Measurements from ENCODE around the gene FARS2.
"Not testable (repeated sequence)": the region's sequence is repeated elsewhere in the genome, so short reads cannot be mapped to it uniquely, and the experiment has no call there.

Gene FARS2

DNA sequence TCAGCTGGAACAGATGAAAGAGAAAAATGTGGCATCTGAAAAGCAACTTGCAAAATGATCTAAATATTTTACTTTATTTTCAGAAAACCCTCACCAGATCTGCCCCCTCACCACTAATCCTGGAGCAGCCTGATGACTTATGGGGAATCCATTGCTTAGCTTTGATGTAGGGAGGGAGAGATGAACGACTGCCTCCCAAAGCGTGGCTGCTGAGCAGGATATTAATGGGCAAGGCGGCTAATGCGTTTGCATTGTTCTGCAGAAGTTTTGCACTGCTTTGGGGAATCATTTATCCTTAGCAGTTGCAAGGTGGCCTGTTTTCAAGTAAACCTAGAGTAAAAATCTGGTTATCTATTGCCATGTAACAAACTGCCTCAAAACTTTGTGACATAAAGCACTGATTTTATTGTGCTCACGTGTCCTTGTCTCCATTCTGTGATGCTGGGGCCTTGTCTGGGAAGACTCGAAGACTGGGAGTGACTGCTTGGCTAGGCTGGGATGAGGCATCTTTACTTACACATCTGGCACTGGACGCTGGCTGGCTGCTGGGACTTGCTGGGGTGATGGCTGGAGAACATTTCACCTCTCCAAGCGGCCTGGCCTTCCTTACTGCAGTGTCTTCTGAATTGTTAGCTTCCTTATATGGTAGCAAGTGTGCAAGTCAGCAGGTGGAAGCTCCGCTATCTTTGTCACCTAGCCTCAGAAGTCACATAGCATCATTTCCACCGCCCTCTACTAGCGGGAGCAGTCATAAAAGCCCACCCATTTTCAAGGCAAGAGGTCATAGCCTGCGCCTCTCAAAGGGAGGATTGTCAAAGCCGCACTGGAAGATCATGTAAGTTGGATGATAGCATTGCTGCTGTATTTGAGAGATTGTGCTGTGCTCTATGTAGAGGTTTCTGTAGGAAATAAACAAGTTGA is 432.2 kb downstream of the FARS2 start:
- DNase-seq (ENCODE audit: low read depth, low spot score), result no peak

DNA sequence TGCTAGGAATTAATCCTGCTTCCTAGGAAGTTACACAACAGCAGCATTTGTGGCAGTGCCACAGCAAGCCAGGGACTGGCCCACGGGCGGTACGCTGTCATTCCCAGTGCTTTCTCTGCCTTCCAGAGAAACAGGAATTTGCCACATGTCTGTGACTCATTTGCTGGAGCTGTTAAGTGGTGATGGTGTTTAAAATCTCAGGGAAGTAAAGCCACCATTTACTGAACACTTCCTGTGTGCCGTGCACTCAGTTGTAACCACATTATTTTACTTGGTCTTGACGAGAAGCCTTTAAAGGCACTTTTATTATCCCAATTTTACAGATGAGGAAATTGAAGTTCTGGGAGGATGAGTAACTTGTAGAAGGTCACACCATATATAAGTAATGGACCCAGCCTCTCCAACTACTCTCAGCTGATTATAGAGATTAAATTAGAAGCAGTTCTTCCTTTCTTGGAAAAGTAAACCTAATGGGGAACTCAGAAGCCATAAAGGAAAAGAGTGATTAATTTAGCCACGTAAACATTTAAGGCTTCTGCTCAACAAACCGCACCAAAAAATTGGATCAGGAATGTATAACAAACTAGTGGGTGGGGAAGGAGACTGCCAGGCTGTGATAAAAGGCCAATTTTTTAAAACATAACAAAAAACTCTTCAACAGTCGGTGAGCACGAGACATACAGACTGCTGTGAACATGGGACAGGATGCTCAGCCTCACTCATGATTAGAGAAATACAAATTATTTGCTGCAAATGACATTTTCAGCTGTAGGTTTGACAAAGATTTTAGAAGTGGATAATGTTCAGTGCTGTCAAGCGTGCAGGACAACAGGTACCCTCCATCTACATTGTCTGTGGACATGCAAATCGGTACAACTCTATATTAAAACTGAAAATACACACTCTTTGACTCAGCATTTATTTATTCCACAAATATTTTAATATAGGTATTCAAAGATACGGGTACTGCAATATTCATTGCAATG is 434.2 kb downstream of the FARS2 start:
- peak; percentile 66 for DNase-seq (ENCODE audit: low read depth, low spot score)

DNA sequence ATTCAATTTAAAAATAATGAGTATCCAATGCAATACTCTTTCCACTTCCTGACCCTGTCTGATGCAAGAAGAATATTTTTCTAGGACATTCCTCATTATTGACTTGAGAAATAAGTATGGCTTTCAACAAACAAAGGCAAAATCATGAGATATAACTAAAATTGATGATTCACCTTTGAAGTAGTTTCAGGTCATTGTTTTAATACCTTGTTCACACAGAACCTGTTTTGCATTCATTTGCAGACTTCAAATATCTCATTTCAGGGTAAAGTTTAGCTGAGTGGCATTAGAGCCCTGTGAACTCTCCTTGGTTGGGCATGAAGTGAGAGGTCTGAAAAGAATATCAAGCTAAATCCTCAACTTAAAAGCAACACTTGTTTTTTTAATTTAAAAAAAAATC is 436.2 kb downstream of the FARS2 start:
- no peak for DNase-seq (ENCODE audit: low read depth, low spot score)

DNA sequence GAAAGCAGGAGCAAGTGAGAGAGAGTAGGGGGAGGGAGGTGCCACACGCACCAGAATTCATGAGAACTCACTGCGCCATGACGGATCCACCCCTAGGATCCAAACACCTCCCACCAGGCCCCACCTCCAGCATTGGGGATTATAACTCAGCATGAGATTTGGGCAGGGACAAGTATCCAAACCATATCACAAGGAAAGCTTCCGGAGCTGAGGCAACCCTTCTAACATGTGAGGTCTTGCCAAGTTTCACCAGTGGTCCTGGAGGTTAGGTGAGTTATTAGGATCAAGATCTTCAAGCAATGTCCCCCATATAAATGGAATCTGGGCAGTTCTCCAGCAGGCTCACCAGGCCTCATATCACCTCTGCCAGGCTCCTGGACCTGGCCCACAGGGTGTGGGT is 437.0 kb downstream of the FARS2 start:
- DNase-seq (ENCODE audit: low read depth, low spot score), result no peak

DNA sequence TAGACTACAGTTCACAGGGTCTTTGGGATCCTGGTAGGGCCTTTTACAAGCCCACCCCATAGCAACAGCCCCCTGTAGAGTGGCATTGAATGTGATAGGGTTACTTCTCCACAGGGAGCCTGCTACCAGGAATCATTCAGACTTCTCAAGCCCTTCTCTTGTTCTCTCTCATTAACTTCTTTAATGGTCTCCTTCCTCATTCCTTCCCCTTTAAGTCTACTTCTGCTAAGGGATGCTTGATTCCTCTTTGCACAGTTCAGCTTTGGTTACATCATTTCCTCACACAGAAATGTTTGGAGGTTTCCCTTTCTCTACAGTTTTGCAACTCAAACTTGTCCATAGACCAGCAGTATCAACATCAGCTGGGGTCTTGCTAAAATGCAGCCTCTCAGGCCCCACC is 437.8 kb downstream of the FARS2 start:
- not testable (repeated sequence) for DNase-seq (ENCODE audit: low read depth, low spot score)

DNA sequence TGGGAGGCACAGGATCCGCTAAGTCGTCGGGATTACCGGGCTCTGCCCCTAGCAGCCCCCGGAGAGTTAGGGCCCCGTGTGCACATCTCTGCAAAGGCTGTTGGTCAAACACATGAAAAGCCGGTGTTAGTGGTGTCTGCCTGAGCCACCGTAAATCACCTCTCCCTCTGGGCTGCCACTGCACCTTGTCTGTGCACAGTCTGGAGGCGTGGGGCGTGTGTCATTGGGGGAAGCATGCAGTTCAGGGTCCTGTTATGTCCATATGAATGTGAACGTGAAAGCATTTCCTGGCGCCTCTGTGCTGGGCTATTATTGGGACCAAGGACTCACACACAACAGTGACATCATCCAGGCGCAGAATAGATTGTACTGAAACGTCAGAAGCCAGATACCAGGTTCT is 439.9 kb downstream of the FARS2 start:
- DNase-seq (ENCODE audit: low read depth, low spot score), result no peak

DNA sequence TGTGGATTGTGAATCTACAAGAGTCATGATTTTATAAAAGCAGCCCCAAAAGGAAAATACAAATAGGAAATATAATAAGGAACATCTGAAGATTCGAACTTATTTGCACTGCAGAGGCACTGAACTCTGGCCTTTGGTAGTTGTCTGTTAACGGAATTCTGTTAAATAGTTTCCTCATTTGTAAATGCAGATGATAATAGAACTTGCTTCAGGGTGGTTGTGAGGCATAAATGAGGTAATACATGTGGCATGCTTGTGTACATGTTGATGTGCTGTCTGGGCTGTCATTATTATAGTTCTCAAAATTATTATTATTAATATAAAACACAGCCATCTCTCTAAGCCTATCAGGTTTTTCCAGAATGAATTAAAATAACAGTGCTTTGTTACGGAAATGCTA is 443.4 kb downstream of the FARS2 start:
- no peak for DNase-seq (ENCODE audit: low read depth, low spot score)

DNA sequence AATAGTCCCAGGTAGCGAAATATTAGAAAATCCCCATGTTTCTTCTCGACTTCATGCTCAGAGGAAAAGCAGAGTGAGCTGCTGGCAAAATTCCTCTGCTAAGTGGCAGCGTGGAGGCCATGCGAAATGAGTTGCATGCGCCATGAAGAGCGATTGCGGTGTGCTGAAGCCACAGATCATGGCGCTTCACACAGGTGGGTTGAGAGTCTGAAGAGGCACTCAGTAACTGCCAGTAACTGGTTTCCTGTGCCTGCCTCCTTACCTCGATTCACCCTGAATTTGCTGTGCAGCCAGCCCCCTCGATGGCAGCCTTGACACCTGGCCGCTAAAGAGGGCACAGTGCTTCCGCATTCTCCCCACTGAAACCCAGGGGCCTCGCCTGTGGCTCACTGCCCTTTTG is 443.9 kb downstream of the FARS2 start:
- DNase-seq (ENCODE audit: low read depth, low spot score), result no peak

DNA sequence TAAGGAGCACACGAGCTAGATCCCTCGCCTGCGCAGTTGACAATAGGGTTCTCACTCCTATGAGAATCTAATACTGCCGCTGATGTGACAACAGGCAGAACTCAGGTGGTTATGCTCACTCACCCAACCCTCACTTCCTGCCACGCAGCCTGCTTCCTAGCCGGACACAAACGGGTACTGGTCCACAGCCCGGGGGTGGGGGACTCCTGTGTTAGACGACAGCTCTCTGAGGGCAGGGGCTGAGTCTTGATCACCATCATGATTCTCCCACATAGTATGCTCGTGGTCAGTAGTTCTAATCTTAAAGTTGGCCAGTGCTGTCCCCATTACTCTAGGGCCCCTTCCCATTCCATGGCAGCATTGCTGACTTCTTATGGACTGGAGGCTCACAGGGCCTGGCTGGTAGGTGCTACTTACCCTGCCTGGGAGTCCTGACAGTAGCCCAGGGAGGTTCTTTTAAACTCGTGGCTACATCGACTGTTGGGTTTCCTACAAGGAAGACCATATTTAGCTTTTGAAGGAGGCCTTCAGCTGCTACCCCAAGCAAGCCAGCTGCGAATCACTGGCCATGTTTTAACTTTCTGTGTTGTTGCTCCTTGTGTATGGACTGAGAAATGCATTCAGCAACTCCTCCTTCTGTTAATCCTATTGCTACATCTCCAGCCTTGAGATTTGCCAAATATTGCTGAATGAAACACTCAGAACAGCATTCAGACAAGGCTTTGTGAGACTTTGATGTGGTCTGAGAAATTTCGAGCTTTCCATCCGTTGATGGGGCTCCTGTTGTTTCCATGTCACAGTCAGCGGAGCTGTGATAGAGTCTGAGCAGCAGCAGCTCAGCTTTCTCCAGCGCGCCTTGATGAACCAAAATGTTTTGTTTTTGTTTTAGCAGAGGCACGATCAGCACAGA is 445.1 kb downstream of the FARS2 start:
- no peak for DNase-seq (ENCODE audit: low read depth, low spot score)

DNA sequence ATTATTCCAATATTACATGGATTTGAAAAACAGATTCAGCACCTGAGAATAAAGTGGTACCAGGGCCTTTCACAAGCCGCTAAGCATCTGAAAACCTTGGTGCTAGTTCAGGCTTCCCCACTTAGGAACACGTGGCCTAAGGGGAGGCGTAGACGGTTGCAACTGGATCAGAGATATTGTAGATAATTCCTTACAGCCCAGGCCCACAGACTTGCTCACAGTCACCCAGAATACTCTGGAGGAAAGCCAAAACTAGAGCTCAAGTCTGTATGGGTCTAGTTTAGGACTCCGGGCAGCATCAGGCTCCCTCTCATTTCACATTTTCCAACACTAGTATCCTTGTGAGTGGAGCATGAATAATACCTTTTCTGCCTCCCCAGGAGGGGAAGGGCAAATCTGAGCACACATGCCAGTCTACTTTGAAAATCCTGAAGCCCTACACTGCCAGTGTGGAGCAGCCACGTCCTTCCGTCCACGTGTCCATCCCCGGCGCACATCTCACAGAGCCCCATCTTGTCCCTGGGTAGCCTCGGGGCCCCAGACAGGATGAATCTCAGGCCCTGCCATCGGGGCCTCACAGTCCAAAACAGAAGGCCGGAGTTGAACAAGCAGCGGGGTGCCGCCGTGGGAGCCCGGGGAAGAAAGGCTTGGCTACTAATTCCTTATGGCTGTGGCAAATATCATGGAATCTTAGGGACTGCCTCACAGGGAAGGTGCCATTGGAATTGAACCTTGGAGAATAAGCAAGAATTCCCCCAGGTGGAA is 446.1 kb downstream of the FARS2 start:
- DNase-seq (ENCODE audit: low read depth, low spot score), result no peak

DNA sequence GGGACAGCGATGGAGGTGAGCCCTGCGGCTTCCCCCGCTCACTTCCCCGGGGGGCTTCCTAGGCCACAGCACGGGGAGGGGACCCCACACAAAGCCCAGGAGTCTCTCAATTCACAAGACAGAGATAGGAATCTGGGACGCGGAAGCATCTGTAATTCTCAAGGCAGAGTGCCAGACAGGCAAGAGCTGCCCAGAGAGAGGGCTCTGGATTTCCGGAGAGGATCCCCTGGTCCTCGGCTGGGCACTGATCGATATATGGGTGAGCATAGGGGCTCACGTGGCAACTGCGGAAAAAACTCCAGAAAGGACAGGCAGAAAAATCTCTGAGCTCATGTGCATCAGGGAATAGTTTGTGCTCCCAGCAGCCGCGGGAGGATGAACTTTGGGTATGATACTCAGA is 449.2 kb downstream of the FARS2 start:
- DNase-seq (ENCODE audit: low read depth, low spot score), result no peak

DNA sequence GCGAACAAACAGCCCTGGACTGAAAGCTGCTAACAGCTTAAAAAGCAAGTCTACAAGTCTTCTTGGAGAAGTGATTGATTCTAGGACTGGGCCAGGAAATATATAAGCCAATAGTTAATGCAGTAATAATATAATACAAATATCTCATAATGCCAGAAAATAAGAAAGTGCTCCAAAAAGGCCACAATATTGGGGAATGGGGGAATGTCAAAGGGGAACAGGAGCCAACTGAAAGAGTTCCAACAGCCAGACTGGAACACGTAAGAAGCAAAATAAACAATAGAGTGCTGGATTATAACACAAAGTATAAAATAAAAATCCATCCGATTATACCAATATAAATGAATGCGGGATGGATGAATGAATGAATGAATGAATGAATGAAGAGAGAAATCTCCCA is 449.6 kb downstream of the FARS2 start:
- no peak for DNase-seq (ENCODE audit: low read depth, low spot score)

DNA sequence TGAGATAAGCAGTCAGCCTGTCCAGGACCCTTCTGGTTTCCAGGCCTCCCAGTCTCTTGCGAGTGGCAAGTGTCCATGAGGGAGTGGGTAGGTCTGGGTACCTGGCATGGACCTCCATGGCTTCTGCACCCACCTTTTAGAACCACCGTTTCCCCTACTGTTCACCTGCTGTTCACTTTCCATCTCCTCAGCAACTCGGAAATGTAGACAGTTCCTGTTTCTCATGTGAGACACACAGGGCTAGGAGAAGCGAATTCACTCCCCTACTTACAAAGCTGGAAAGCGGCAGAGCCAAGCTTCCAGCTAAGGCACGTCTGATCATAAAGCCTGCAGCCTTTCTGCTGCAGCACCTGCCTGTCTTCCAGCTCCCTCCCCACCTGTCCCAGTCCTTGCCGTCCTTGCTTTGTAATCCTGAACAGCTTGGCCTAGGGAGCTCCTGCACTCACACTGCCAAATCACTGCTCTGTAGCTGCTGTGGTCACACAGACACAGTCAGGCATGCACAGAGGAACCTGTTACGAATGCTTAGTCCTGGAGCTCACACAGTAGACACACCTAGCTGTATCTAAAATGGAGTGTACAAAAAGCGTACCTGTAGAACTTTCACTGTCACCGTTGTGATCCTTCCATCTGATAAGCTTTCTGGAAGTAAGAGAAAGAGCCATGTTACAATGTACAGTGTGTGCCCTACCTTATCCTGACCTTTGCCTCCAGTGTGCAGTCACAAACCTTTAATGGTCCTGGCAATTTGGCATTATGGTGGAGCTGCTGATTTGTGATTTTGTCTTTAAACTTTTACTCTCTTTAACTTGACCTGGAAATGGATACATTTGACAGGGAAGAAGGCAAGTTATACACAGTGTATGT is 451.3 kb downstream of the FARS2 start:
- DNase-seq (ENCODE audit: low read depth, low spot score), result no peak

DNA sequence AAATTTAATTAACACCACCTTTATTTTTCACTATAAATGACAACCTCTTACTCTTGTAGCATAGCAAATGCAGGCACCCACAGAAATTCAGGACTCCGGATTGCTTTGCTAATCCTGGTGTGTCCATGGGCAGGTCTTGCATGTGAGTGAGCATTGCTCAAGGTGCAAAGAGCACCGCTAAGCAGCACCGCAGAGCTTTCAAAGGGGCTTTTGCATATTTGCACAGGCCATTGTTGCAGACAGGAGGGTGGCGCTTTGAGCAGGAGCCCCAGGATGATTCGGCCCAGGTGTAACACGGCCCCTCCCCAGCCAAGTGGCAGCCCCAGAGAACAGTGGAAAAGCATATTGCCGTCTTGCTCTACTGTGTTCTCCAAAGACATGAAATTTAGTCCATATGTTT is 452.2 kb downstream of the FARS2 start:
- DNase-seq (ENCODE audit: low read depth, low spot score), result no peak

DNA sequence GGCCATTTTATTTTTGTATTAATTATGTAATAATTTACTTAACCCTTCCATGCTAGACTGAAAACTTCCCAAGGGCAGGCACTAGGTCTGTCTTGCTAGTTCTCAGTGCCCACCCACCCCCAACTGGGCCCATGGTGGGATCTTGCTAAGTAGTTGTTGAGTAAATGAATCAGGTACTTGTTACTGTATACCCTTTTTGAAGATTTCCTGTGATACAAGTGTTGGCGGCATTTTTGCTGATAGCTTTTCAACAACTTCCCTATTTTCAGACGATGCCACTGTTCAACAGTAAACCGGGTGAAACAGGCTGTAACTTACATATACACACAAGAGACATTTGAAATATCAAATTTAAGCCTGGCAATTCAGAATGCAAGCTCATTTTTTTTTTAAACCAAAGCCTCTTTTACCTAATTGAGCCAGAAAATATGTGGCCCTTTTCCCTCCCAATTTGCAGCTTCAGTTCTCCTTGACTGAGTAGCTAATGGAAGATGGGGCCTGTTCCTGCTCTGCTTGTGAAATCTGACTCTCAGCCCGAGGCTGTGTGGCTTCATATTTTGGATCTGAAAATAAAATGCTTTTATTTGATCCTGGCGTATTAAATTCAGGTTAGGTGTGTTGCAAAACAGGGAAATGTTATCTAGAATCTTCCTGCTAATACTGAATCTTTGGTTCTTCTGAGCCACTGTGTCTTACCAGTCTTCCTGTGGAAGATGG is 457.1 kb downstream of the FARS2 start:
- no peak for DNase-seq (ENCODE audit: low read depth, low spot score)

DNA sequence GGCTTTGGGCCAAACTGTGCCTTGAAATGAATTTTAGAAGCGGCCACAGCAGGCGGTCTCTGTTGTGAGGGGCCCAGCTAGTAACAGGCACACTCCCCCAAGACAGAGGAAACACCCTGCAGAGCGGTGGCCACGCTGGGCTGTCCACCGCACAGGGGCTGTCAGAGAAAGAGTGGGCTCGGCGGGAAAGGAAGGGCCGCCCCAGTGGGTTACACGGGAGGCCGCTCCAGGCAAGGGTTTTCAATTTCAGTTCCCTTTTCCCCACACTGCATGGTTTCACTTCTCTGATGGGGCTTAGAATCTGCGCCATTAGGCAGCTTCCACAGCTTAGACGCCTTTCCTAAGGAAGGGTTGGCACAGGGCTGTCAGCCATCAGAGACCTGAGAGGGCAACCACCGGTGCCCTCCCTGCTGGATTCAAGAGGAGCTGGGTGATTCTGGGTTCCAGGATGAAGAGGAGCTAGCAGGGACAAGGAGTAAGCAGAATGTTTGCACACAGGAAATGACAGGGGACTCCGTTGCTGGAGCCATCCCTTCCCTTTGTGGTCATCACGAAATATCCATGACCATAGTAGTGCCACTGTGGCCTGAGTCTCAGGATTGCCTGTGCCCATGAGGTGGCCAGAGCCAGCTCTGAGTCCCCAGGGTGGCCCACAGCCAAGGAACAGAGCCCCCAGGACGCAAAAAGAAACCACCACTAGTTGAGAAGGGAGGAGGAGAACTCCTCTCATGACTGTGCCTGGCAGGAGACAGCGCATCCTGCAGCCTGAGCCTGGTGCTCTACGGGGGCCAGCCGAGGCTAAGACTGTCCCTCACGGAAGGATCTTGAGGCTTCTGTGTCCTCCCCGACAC is 462.8 kb downstream of the FARS2 start:
- no peak for DNase-seq (ENCODE audit: low read depth, low spot score)

DNA sequence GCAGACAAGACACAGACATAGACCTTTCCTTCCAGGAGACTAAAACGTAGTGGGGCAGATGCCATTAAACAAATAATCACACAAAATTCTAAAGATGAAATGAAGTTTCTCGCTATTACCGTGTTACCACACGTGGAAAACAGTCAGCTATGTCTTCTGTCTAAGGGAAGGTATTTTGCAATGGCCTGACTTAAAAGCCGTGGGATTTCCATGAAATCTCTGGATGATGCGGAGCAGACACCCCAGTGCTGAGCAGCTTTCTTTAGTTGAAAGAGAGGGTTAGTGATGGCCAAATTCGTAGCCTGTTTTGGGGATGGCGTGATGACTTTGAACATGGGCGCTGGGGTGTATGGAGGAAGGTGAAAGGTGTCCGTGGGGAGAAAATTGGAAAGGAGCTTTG is 463.6 kb downstream of the FARS2 start:
- no peak for DNase-seq (ENCODE audit: low read depth, low spot score)

All from astrocyte of the hippocampus (primary cell).